ENCODE measurements around the gene G6PD. TPM values are rescaled to one million over a fixed set of nuclear protein-coding genes. Genes with fewer than 3 reads are reported as not detected.
"Not testable (repeated sequence)": the region's sequence is repeated elsewhere in the genome, so short reads cannot be mapped to it uniquely, and the experiment has no call there.

The G6PD gene
- total RNA-seq, 6 experiments from 2014 or later = 119 to 226 (median 192) TPM

- H3K36me3 Mint-ChIP-seq (ENCODE audit: low read depth); DNase-seq; H3K27me3 Mint-ChIP-seq (ENCODE audit: insufficient read depth); H3K4me1 Mint-ChIP-seq (ENCODE audit: low read depth); H3K27ac Mint-ChIP-seq; H3K9me3 Mint-ChIP-seq; H3K4me3 Mint-ChIP-seq: not testable (repeated sequence)
Measured at GRCh38 chrX:154575076-154575475, 28.4 kb upstream of the G6PD start.

DNA sequence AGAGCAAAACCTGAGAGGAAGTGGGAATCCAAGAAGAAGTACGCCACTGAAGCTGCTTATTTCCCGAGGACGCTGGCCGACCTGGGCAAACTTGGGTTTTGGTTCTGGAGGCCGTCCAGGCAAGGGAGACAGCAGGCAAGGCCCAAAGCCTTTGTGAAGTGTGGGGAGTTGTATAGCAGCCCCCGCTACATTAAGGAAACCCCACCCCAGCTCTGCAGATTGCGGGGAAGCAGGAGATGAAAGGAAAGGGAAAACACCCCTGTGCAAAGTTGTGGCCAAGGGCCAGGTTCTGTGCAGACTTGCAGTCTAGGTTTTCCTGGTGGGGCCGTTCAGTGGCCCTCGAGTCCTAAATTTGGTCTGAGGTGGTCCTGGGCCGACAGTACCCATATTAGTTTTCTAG, 26.4 kb upstream of the G6PD start:
- not testable (repeated sequence) for DNase-seq; H3K27ac Mint-ChIP-seq; H3K36me3 Mint-ChIP-seq (ENCODE audit: low read depth); H3K4me1 Mint-ChIP-seq (ENCODE audit: low read depth); H3K27me3 Mint-ChIP-seq (ENCODE audit: insufficient read depth); H3K4me3 Mint-ChIP-seq; H3K9me3 Mint-ChIP-seq

- not testable (repeated sequence) for H3K4me3 Mint-ChIP-seq; H3K4me1 Mint-ChIP-seq (ENCODE audit: low read depth); H3K27ac Mint-ChIP-seq; H3K9me3 Mint-ChIP-seq; H3K36me3 Mint-ChIP-seq (ENCODE audit: low read depth); H3K27me3 Mint-ChIP-seq (ENCODE audit: insufficient read depth); DNase-seq
Measured at GRCh38 chrX:154570361-154570760, 23.7 kb upstream of the G6PD start.

DNA sequence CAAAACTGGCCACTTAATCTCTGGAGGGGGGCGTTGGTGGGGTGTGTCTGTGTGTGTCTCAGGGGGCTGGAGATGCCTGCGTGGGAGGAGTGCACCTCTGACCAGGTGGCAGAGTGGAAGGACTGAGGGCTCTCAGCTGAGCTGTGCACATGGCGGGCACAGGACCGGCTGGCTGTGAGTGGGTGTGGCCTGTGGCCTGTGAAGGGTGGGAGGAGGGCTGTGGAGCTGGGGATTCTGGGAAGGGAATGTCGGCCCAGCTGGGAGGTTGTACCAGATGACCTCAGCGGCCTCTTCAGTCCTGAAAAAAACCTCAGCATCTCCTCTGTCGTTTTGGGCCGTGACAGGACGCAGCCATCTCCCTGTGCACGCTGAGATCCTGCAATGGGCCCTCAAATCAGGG, 15.6 kb upstream of the G6PD start:
- H3K4me1 Mint-ChIP-seq (ENCODE audit: low read depth); H3K36me3 Mint-ChIP-seq (ENCODE audit: low read depth); DNase-seq; H3K27me3 Mint-ChIP-seq (ENCODE audit: insufficient read depth); H3K4me3 Mint-ChIP-seq; H3K9me3 Mint-ChIP-seq; H3K27ac Mint-ChIP-seq: not testable (repeated sequence)

DNA sequence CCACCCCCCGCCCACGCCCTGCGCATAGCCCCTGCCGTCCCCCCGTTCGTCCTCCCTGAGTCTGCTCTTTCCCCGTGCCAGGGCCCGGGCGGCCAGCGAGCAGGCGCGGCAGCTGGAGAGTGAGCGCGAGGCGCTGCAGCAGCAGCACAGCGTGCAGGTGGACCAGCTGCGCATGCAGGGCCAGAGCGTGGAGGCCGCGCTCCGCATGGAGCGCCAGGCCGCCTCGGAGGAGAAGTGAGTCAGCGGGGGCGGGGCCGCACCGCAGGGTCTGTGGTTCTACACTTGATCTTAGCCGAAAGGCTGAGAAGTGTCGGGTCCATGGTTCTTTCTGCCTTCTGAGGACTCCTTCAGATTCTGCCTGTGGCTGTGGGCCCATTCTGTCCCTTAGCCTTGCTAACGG, 13.7 kb upstream of the G6PD start:
- not testable (repeated sequence) for H3K27ac Mint-ChIP-seq; H3K27me3 Mint-ChIP-seq (ENCODE audit: insufficient read depth); H3K4me3 Mint-ChIP-seq; DNase-seq; H3K9me3 Mint-ChIP-seq; H3K36me3 Mint-ChIP-seq (ENCODE audit: low read depth); H3K4me1 Mint-ChIP-seq (ENCODE audit: low read depth)

- not testable (repeated sequence) for H3K9me3 Mint-ChIP-seq; H3K27ac Mint-ChIP-seq; H3K4me3 Mint-ChIP-seq; H3K36me3 Mint-ChIP-seq (ENCODE audit: low read depth); H3K4me1 Mint-ChIP-seq (ENCODE audit: low read depth); DNase-seq; H3K27me3 Mint-ChIP-seq (ENCODE audit: insufficient read depth)
Measured at GRCh38 chrX:154558896-154559295, 12.2 kb upstream of the G6PD start.

GRCh38 chrX:154558060-154558690, 11.5 kb upstream of the G6PD start:
- not testable (repeated sequence) for H3K27ac Mint-ChIP-seq; H3K4me1 Mint-ChIP-seq (ENCODE audit: low read depth); H3K4me3 Mint-ChIP-seq; H3K27me3 Mint-ChIP-seq (ENCODE audit: insufficient read depth); DNase-seq; H3K9me3 Mint-ChIP-seq; H3K36me3 Mint-ChIP-seq (ENCODE audit: low read depth)

DNA sequence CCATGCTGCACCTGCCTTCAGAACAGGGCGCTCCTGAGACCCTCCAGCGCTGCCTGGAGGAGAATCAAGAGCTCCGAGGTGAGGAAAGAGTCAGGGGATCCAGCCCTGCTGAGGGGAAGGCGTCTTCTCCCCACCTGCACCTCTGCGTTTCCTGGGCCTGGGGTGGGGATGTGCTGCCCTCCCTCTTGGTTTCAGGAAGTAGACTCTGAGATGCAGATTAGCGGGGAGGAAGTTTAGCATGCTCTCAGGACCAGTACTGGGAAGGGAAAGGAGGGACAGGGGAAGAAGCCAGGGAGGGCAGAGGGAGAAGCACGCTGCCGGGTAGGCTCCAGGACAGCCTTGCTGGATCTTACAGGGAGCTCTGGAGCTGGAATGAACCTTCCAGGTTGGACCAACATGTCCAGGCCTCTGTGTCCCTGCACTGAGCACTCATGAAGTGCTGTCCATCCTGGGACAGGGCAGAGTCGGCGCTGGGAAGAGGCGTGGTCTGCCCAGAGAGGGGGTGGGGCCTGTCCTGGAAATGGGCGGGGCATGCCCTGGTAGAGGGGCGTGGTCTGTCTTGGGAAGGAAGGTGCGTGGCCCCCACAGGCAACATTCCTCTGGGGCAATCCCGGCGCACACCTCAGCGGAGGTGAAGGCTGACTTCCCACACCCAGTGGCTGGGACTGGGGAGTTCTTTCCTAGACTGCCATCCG, 5.6 kb upstream of the G6PD start:
- Mint-ChIP-seq H3K4me1 (ENCODE audit: low read depth) (peaks cover 18% of the 10 kb centered on the region), H3K36me3 (ENCODE audit: low read depth) (peaks cover 16% of the 10 kb centered on the region; the same call in 1 of the 2 replicates)
- not testable (repeated sequence) for H3K27ac Mint-ChIP-seq; DNase-seq; H3K4me3 Mint-ChIP-seq; H3K9me3 Mint-ChIP-seq; H3K27me3 Mint-ChIP-seq (ENCODE audit: insufficient read depth)

DNA sequence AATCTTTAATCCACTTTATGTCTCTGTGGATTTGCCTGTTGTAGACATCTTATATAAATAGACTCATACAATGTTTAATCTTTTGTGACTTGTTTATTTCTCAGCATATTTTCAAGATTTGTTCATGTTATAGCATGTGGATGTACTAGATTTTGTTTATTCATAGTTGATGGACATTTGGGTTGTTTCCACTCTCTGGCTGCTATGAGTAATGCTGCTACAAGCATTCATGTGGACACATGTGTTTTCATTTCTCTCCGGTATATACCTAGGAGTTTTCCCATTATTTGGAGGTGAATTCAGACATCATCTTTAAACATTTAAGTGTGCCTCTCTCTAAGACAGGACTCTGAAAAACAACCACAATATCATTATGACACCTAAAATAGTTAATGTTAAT, 3.1 kb upstream of the G6PD start:
- H3K9me3 Mint-ChIP-seq = no peaks in the 10 kb centered on the region

More for the DNA sequence above, 3.1 kb upstream of the G6PD start:
- Mint-ChIP-seq H3K4me3 (peak overlapping the region; percentile 74), H3K36me3 (ENCODE audit: low read depth) (peaks cover 27% of the 10 kb centered on the region; the same call in 1 of the 2 replicates), H3K27ac (peak overlapping the region; percentile 81), H3K4me1 (ENCODE audit: low read depth) (peaks cover 30% of the 10 kb centered on the region), H3K27me3 (ENCODE audit: insufficient read depth) (no peaks in the 10 kb centered on the region; the same call in 1 of the 2 replicates)
- DNase-seq = no peak
- TF ChIP-seq, protein P1, sequence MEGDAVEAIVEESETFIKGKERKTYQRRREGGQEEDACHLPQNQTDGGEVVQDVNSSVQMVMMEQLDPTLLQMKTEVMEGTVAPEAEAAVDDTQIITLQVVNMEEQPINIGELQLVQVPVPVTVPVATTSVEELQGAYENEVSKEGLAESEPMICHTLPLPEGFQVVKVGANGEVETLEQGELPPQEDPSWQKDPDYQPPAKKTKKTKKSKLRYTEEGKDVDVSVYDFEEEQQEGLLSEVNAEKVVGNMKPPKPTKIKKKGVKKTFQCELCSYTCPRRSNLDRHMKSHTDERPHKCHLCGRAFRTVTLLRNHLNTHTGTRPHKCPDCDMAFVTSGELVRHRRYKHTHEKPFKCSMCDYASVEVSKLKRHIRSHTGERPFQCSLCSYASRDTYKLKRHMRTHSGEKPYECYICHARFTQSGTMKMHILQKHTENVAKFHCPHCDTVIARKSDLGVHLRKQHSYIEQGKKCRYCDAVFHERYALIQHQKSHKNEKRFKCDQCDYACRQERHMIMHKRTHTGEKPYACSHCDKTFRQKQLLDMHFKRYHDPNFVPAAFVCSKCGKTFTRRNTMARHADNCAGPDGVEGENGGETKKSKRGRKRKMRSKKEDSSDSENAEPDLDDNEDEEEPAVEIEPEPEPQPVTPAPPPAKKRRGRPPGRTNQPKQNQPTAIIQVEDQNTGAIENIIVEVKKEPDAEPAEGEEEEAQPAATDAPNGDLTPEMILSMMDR (IDR thresholded peaks at IDR 0.05) = no peak

Data from HFFc6 (cell line).